HEK293T (cell line): Measurements from ENCODE around the gene SLC39A8.

Experiments used
- ARNT ChIP-seq: fragments of 450-650 bp; IDR thresholded peaks from 2 replicates; pipeline ENCODE4 v1.6.1; 2017; ENCODE audit warnings: mild to moderate bottlenecking
- ELF4 ChIP-seq: fragments of 450-650 bp; IDR thresholded peaks from 2 replicates; pipeline ENCODE4 v1.6.1; 2017; ENCODE audit warnings: antibody characterized with exemption
- FOXA1 ChIP-seq: fragments of 450-650 bp; IDR thresholded peaks from 2 replicates; pipeline ENCODE4 v1.6.1; 2016; ENCODE audit warnings: mild to moderate bottlenecking
- FOXK2 ChIP-seq: fragments of 450-650 bp; IDR thresholded peaks from 2 replicates; pipeline ENCODE4 v1.6.1; 2016; ENCODE audit warnings: mild to moderate bottlenecking
- FOXM1 ChIP-seq: fragments of 450-650 bp; IDR thresholded peaks from 2 replicates; pipeline ENCODE4 v1.6.1; 2017; ENCODE audit warnings: mild to moderate bottlenecking, borderline replicate concordance
- HDGF ChIP-seq: fragments of 450-650 bp; IDR thresholded peaks from 2 replicates; pipeline ENCODE4 v1.6.1; 2017; ENCODE audit warnings: antibody characterized with exemption, borderline replicate concordance
- L3MBTL2 ChIP-seq: fragments of 450-650 bp; conservative IDR thresholded peaks from 2 replicates; pipeline ENCODE4 v1.6.1; 2016; ENCODE audit warnings: mild to moderate bottlenecking
- LEF1 ChIP-seq: fragments of 450-650 bp; IDR thresholded peaks from 2 replicates; pipeline ENCODE4 v1.6.1; 2017; ENCODE audit warnings: mild to moderate bottlenecking, borderline replicate concordance
- NFRKB ChIP-seq: fragments of 450-650 bp; IDR thresholded peaks from 2 replicates; pipeline ENCODE4 v1.6.1; 2016; ENCODE audit warnings: mild to moderate bottlenecking, moderate library complexity
- PKNOX1 ChIP-seq: fragments of 450-650 bp; IDR thresholded peaks from 2 replicates; pipeline ENCODE4 v1.6.1; 2016
- SP1 ChIP-seq: fragments of 450-650 bp; IDR thresholded peaks from 2 replicates; pipeline ENCODE4 v1.6.1; 2017
- SUZ12 ChIP-seq: fragments of 450-650 bp; IDR thresholded peaks from 2 replicates; pipeline ENCODE4 v1.6.1; 2016; ENCODE audit warnings: mild to moderate bottlenecking

DNA sequence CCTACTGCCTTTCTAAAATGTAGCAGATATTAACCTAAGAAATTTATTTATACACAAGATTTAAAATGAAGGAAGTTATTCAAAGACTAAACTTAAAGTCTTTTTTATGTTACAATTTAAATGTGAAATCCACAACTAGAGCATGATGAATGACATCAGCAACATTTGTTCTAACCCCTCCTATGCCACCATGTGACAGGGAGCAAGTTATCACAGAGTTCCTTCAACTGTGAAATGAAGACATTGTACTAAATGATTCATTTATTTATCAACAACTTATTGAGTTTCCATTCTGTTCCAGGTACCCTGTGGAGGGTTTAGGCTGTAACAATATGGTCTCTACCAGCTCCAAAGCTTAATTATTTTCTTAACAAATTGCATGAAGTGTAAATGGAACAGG lies 76.9 kb downstream of the SLC39A8 start:
- no peak for TF ChIP-seq SP1
- TF ChIP-seq SUZ12, result no peak
- no peak for TF ChIP-seq FOXK2
- TF ChIP-seq FOXM1, result no peak
- TF ChIP-seq PKNOX1, result no peak
- no peak for TF ChIP-seq ARNT
- TF ChIP-seq ELF4, result no peak
- TF ChIP-seq HDGF, result no peak
- no peak for TF ChIP-seq FOXA1
- TF ChIP-seq L3MBTL2, result no peak
- TF ChIP-seq NFRKB, result no peak
- no peak for TF ChIP-seq LEF1
